Activated CD4-positive, alpha-beta T cell treated with anti-CD3 and anti-CD28 coated beads, Interleukin-2, amount 50 U/mL, for 48 hours (primary cell): Measurements from ENCODE around the gene SPATA3.

Source experiments
- DNase-seq, 2 experiments: peaks; one replicate each; pipeline ENCODE4 v3.0.0-alpha.2; 2020

Gene SPATA3

DNA sequence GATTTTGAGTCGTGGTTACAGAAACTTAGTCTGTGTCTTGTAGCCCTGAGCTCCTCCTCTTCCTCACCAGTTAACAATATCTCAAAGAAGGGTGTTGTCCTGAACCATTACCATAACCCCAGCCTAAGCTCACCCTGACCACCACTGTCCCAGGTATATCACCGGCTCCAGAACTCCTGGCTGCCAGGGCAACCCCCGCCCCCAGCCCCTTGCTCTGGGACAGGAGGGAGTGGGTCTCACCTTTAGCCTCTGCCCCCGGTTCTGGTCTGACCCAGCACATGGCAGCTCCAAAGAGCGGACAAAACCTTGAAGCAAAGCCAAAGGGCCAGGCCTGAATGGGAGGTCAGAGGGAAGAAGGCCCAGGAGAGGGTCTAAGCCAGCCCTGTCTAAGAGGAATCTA is 55.2 kb downstream of the SPATA3 start:
- DNase-seq, result no peak

DNA sequence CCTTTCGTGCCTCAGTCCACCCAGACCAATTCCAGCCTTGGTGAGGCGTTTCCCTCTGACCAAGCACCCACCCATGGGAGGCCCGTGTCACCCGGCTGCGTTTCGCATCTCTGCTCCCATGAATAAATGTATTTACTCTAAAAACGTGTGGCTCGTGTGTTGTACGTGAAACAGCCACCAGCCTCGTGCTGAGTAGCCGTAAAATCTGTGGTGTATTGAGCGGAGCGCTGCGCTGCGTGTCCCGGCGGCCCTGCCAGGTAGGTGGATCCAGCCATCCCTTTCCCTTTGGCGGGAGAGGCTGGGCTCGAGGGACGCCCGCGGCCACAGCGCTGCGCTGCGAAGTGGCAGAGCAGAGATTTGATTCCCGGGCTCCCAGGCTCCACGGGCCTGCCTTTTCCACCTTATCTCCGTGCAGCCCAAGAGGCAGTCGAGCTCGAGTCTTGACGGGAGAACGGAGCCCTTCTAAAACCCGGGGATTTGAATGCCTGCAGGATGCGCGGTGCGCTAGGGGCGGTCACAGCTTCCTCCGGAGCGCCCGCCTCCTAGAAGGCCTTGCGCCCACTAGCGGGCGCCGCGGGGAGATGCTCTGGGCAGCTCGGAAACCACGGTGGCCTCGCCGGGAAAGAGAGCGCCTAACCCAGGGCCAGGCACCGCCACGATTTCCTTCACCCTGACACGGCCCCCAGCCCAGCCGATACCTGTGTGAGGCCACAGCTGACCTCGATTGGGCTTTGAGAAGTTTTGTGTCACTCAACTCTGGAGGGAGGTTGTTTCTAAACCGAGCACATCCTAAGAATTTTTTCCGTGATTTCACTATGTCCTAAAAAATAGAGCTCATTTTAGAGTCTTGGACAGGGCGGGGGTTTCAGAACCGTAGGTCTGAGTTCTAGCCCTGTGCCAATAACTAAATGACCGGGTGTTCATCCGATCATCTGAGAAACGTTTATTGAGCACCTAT is 56.9 kb downstream of the SPATA3 start:
- peak; percentile 86 to 87 for DNase-seq

DNA sequence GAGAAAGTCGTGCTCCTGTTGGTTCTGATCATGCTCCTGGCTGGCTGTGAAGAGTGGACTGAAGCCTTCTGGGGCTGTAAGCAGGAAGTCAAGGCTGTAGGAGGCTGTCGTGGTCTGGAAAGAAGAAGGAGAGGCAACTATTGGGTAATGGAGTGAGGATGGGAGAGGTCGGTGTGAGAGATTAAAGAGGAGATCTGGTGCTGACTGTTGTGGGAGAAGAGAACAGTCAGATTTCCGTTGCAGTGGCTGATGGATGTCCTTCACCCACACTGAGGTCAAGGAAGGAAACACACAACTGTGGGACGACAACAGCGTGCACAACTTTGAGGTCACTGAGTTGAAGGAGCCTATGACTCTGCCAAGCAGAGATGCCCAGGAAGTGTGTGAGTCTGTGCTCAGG is 57.9 kb downstream of the SPATA3 start:
- DNase-seq, result no peak

DNA sequence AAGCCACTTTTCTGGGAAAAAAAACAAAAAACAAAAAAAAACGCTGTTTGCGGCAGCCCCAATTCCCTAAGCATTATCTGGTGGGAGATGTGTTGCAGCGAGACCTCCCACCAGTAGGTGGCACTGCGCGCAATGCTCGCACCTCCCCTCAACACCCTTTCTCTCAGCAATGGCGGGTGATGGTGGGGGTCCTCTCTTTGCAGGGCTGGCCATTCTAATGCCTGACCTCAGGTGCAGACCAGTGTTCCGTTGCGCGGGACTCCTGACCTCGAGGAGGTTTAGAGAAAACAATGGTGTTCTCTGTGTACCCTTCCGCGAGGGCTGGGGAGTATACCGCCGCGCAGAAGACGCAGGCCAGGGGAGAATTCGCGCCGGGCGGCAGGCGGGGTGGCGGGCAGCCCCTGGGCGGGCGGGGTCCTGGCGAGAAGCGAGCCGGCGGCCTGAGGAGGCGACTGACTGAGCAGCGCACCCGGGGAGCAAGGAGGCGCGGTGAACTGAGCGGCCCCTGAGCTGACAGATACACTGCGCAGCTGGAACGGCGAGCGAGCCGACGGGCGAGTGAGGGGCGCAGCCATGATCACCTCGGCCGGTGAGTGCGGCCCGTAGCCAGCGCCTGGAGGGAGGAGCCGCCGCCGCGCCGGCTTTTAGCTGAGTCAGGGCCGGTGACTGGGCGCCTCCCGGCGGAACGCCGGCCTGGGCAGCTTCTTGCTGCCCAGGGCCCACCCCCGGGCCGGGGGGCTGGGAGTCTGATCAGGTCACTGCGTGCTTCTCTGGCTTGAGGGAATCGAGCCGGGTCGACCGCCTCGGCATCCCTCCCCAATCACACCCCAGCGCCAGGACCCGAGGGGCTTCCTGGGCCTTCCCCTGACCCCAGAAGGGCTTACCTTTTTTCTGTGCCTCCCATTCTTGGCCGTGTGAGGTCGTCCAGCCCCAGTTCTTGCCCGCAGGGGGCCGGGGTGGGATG is 60.8 kb downstream of the SPATA3 start, which contains the start of gene PSMD1:
TSS of gene PSMD1 (plus strand) at position 415 of the 964 bp plus-strand sequence. CDS start at position 574, 159 bp downstream.
- peak; percentile 94 to 96 for DNase-seq

DNA sequence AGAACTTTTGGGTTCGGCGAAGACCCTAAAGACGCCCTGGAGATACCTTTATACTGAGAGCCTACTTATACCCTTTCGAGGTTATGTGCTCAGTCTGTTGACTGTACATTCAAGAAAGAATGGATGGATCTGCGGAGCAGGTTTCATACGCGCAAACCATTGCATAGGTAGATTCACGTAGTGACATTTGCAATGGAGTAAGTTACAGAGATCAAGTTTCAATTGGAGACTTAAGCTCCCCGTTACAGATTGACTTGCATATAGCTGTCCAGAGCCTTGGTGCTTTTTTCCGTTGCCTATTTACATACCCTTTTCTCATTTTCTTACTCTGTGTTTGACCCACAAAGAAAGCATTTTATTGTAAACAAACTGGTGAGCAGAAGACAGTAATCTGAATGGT is 61.7 kb downstream of the SPATA3 start:
- no peak for DNase-seq
